Measurements from ENCODE around the gene LCE2D. TPM values are rescaled to one million over a fixed set of nuclear protein-coding genes. Genes with fewer than 3 reads are reported as not detected.

LCE2D gene
- polyA plus RNA-seq, 1 donor (not counting 4 experiments of a cell fraction or from before 2014, with no cell fraction given) = not detected

DNA sequence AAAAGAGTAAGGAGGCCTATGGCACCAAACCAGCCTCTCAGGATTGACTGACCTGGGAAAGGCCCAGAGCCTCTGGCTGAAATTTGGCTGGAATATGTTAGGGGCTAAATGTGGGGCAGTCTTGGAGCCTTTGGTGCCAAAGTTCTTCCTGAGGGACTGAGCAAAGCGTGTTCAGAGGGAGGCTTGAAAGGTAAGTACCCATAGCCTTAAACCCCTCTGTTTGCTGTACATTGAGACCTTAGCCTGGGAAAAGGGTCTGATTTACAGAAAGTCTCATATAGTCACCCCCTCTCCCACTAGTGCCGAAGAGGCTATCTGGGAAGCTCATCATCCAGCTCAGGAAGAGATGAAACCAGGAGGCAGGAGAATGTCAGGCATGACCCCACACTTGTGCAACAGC lies 44.7 kb downstream of the LCE2D start, which contains the start of gene LCE4A:
TSS of gene LCE4A (plus strand) at position 301 of the 400 bp plus-strand sequence. CDS start 916 bp downstream, outside the sequence.
- Histone ChIP-seq H3K9me3 (ENCODE audit: control insufficient read depth, low read depth, low read length) (no peaks in the 10 kb centered on the region), H3K27me3 (ENCODE audit: control insufficient read depth, extremely low read depth, insufficient read depth, low read length) (no peaks in the 10 kb centered on the region), H3K4me1 (ENCODE audit: control insufficient read depth, extremely low read depth, insufficient read depth, low read length) (no peaks in the 10 kb centered on the region), H3K27ac (ENCODE audit: control insufficient read depth, insufficient read depth, low read length) (no peak within 1 kb of the TSS), H4K20me1 (ENCODE audit: control insufficient read depth, extremely low read depth, insufficient read depth, low read length) (no peaks in the 10 kb centered on the region), H3K4me3 (ENCODE audit: control insufficient read depth in 2 of 3, extremely low read depth in 1 of 3, insufficient read depth in 2 of 3, low read depth in 1 of 3, low read length in 3 of 3) (no peak within 1 kb of the TSS), H3K9ac (ENCODE audit: control insufficient read depth, extremely low read depth, insufficient read depth, low read length) (no peak within 1 kb of the TSS), H3K4me2 (ENCODE audit: control insufficient read depth, extremely low read depth, insufficient read depth, low read depth, low read length) (no peak within 1 kb of the TSS), H3K36me3 (ENCODE audit: control insufficient read depth in 2 of 2, extremely low read depth in 1 of 2, insufficient read depth in 2 of 2, low read length in 2 of 2) (no peaks in the 10 kb centered on the region), H2AFZ (ENCODE audit: control insufficient read depth, low read length) (no peak within 1 kb of the TSS), H3K9me1 (ENCODE audit: control insufficient read depth, extremely low read depth, insufficient read depth, low read length) (no peaks in the 10 kb centered on the region), H3K79me2 (ENCODE audit: control insufficient read depth, insufficient read depth, low read length) (no peaks in the 10 kb centered on the region)
- TF ChIP-seq, protein P1, sequence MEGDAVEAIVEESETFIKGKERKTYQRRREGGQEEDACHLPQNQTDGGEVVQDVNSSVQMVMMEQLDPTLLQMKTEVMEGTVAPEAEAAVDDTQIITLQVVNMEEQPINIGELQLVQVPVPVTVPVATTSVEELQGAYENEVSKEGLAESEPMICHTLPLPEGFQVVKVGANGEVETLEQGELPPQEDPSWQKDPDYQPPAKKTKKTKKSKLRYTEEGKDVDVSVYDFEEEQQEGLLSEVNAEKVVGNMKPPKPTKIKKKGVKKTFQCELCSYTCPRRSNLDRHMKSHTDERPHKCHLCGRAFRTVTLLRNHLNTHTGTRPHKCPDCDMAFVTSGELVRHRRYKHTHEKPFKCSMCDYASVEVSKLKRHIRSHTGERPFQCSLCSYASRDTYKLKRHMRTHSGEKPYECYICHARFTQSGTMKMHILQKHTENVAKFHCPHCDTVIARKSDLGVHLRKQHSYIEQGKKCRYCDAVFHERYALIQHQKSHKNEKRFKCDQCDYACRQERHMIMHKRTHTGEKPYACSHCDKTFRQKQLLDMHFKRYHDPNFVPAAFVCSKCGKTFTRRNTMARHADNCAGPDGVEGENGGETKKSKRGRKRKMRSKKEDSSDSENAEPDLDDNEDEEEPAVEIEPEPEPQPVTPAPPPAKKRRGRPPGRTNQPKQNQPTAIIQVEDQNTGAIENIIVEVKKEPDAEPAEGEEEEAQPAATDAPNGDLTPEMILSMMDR (optimal IDR thresholded peaks at IDR 0.05 in 1 of 3, IDR thresholded peaks at IDR 0.05 in 1 of 3, conservative IDR thresholded peaks at IDR 0.05 in 1 of 3; ENCODE audit: extremely low read depth in 1 of 3, insufficient read depth in 2 of 3, low read length in 3 of 3) = no peak
- no peak for TF ChIP-seq EZH2 (IDR thresholded peaks at IDR 0.05; ENCODE audit: low read length)
- DNase-seq (ENCODE audit: low read depth, low spot score) = no peak
- no peak for FAIRE-seq
- dilution Hi-C loops (cut with MboI; ENCODE audit: extremely low pct_ligation_motif_present, low sequenced_read_pairs) = no loop called here

Small RNA genes lying within 50 kb of the gene (small RNA-seq; reads per million reads assigned to genes)
- 0 reads per million in 3 experiments for gene LCE3A (ENCODE audit: insufficient read length in 3 of 3, low read depth in 3 of 3, low replicate concordance in 1 of 3)
- gene LCE3B (ENCODE audit: insufficient read length in 3 of 3, low read depth in 3 of 3, low replicate concordance in 1 of 3) = 0 reads per million in 3 experiments

Other genes starting within 250 kb of the LCE2D start
- gene CRNN, start 249.1 kb upstream of the LCE2D start, polyA plus RNA-seq = 0.04 to 0.05 TPM (median 0.05 TPM) in 3 replicates
- gene LCE5A, start 152.6 kb upstream of the LCE2D start, polyA plus RNA-seq = not detected in 3 replicates
- gene CRCT1, start 148.9 kb upstream of the LCE2D start, polyA plus RNA-seq = 6.4 to 11.4 TPM (median 9.0 TPM) in 3 replicates
- gene LCE3E, start 96.6 kb upstream of the LCE2D start, polyA plus RNA-seq = 0.48 to 2.8 TPM (median 2.2 TPM) in 3 replicates
- gene LCE3D, start 82.9 kb upstream of the LCE2D start, polyA plus RNA-seq = 1.2 to 9.1 TPM (median 4.4 TPM) in 3 replicates
- gene LCE3C, start 63.1 kb upstream of the LCE2D start, polyA plus RNA-seq = 0.20 to 0.34 TPM in 2 of 3 replicates, not detected in the other
- gene LCE3B, start 49.6 kb upstream of the LCE2D start, polyA plus RNA-seq = not detected in 3 replicates
- not detected in 3 replicates for gene LCE3A, start 40.3 kb upstream of the LCE2D start, polyA plus RNA-seq
- gene LCE2C, start 11.9 kb downstream of the LCE2D start, polyA plus RNA-seq = 0.41 to 0.48 TPM in 2 of 3 replicates, not detected in the other
- gene LCE2B, start 22.7 kb downstream of the LCE2D start, polyA plus RNA-seq = 0.14 to 0.83 TPM (median 0.49 TPM) in 3 replicates
- 0.12 to 0.16 TPM in 2 of 3 replicates, not detected in the other for gene LCE2A, start 35.0 kb downstream of the LCE2D start, polyA plus RNA-seq
- gene LCE4A, start 44.8 kb downstream of the LCE2D start, polyA plus RNA-seq = not detected in 3 replicates
- 0.82 to 2.0 TPM (median 0.90 TPM) in 3 replicates for gene KPRP, start 94.6 kb downstream of the LCE2D start, polyA plus RNA-seq
- not detected in 3 replicates for gene LCE1F, start 111.8 kb downstream of the LCE2D start, polyA plus RNA-seq
- gene LCE1E, start 122.9 kb downstream of the LCE2D start, polyA plus RNA-seq = 0.59 to 1.0 TPM (median 0.86 TPM) in 3 replicates
- gene LCE1D, start 133.3 kb downstream of the LCE2D start, polyA plus RNA-seq = 0.33 TPM in 1 of 3 replicates, not detected in the others
- 1.8 TPM in 3 replicates for gene LCE1C, start 143.3 kb downstream of the LCE2D start, polyA plus RNA-seq
- gene LCE1B, start 148.6 kb downstream of the LCE2D start, polyA plus RNA-seq = 0.34 to 0.57 TPM (median 0.48 TPM) in 3 replicates
- 0.43 TPM in 1 of 3 replicates, not detected in the others for gene LCE1A, start 164.1 kb downstream of the LCE2D start, polyA plus RNA-seq
- 0.32 to 1.2 TPM (median 0.60 TPM) in 3 replicates for gene LCE6A, start 179.5 kb downstream of the LCE2D start, polyA plus RNA-seq
- not detected in 3 replicates for gene LCE7A, start 196.6 kb downstream of the LCE2D start, polyA plus RNA-seq
- gene SMCP, start 214.9 kb downstream of the LCE2D start, polyA plus RNA-seq = 0.08 to 0.53 TPM in 2 of 3 replicates, not detected in the other
- gene IVL, start 245.2 kb downstream of the LCE2D start, polyA plus RNA-seq = 61.1 to 231 TPM (median 89.2 TPM) in 3 replicates

All from keratinocyte (primary cell).